ENCODE data around the gene C1GALT1. TPM values are rescaled to one million over a fixed set of nuclear protein-coding genes. Genes with fewer than 3 reads are reported as not detected.
"Not testable (repeated sequence)": the region's sequence is repeated elsewhere in the genome, so short reads cannot be mapped to it uniquely, and the experiment has no call there.

C1GALT1 gene
- polyA plus RNA-seq, 3 donors = 40.8 to 46.8 (median 42.0) TPM

GRCh38 chr7:7166318-7166717 lies 16.0 kb upstream of the C1GALT1 start:
- no peak for DNase-seq (ENCODE audit: low read depth in 3 of 3, low spot score in 2 of 3)

- DNase-seq (ENCODE audit: low read depth in 3 of 3, low spot score in 2 of 3) = no peak
Measured at GRCh38 chr7:7169296-7169695, 13.0 kb upstream of the C1GALT1 start.

GRCh38 chr7:7173956-7174632 lies 8.2 kb upstream of the C1GALT1 start:
- no peak for DNase-seq (ENCODE audit: low read depth in 3 of 3, low spot score in 2 of 3)

- DNase-seq (ENCODE audit: low read depth in 3 of 3, low spot score in 2 of 3) = no peak
Measured at GRCh38 chr7:7175075-7175695, 7.2 kb upstream of the C1GALT1 start.

GRCh38 chr7:7176406-7177043 lies 5.8 kb upstream of the C1GALT1 start:
- no peak for DNase-seq (ENCODE audit: low read depth in 3 of 3, low spot score in 2 of 3)

- DNase-seq (ENCODE audit: low read depth in 3 of 3, low spot score in 2 of 3) = no peak
Measured at GRCh38 chr7:7177044-7177517, 5.3 kb upstream of the C1GALT1 start.

GRCh38 chr7:7178081-7178480 lies 4.3 kb upstream of the C1GALT1 start:
- DNase-seq (ENCODE audit: low read depth in 3 of 3, low spot score in 2 of 3) = no peak

- DNase-seq (ENCODE audit: low read depth in 3 of 3, low spot score in 2 of 3) = no peak
Measured at GRCh38 chr7:7178906-7179305, 3.4 kb upstream of the C1GALT1 start.

GRCh38 chr7:7180725-7181449 lies 1.5 kb upstream of the C1GALT1 start:
- DNase-seq (ENCODE audit: low read depth in 3 of 3, low spot score in 2 of 3) = no peak

- DNase-seq (ENCODE audit: low read depth in 3 of 3, low spot score in 2 of 3) = peak in 2 of 3 donors; percentile 47 to 57
Measured at GRCh38 chr7:7181519-7182155, 707 bp upstream of the C1GALT1 start.

- peak in 1 of 3 donors; percentile 44 for DNase-seq (ENCODE audit: low read depth in 3 of 3, low spot score in 2 of 3)
Measured at GRCh38 chr7:7183061-7183837, 905 bp downstream of the C1GALT1 start.

- no peak for DNase-seq (ENCODE audit: low read depth in 3 of 3, low spot score in 2 of 3)
Measured at GRCh38 chr7:7183838-7184463, 1.6 kb downstream of the C1GALT1 start.

GRCh38 chr7:7185371-7185989 lies 3.1 kb downstream of the C1GALT1 start:
- no peak for DNase-seq (ENCODE audit: low read depth in 3 of 3, low spot score in 2 of 3)

GRCh38 chr7:7188091-7188490 lies 5.7 kb downstream of the C1GALT1 start:
- no peak for DNase-seq (ENCODE audit: low read depth in 3 of 3, low spot score in 2 of 3)

- DNase-seq (ENCODE audit: low read depth in 3 of 3, low spot score in 2 of 3) = no peak
Measured at GRCh38 chr7:7188742-7189141, 6.4 kb downstream of the C1GALT1 start.

GRCh38 chr7:7190142-7190541 lies 7.8 kb downstream of the C1GALT1 start:
- no peak for DNase-seq (ENCODE audit: low read depth in 3 of 3, low spot score in 2 of 3)

GRCh38 chr7:7191137-7191536 lies 8.8 kb downstream of the C1GALT1 start:
- DNase-seq (ENCODE audit: low read depth in 3 of 3, low spot score in 2 of 3) = no peak

- not testable (repeated sequence) for DNase-seq (ENCODE audit: low read depth in 3 of 3, low spot score in 2 of 3)
Measured at GRCh38 chr7:7192798-7193788, 10.7 kb downstream of the C1GALT1 start.

Data from right renal cortex interstitium (tissue), 3 donors.